ENCODE results near the gene MBTPS1.
"Not testable (repeated sequence)": the region's sequence is repeated elsewhere in the genome, so short reads cannot be mapped to it uniquely, and the experiment has no call there.

The MBTPS1 gene

DNA sequence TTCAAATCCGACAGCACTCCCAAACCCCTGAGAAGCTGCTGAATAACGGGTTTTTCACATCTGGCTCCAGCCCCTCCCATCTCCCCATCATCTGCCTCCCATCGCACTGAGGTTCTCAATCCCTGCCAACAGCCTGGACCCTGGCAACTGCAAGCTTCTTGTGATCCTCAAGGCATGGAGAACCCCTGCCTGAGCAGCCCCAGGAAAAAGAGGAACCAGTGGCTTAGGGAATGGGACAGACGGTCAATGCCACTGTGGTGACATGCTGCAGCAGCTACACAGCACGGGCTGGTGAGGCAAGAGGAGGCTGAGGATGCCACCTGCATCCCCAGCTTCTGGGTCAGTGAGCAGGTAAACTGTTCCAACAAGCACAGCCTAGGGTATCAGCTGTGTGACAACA, 3.3 kb upstream of the MBTPS1 start:
- Mint-ChIP-seq H3K27me3 (ENCODE audit: low read depth) (no peaks in the 10 kb centered on the region), H3K4me3 (no peak overlapping the region), H3K27ac (no peak overlapping the region), H3K9me3 (no peaks in the 10 kb centered on the region), H3K36me3 (ENCODE audit: low read depth) (peaks cover 7% of the 10 kb centered on the region), H3K4me1 (ENCODE audit: low read depth) (peaks cover 13% of the 10 kb centered on the region)
- no peak for DNase-seq (ENCODE audit: low spot score)

DNA sequence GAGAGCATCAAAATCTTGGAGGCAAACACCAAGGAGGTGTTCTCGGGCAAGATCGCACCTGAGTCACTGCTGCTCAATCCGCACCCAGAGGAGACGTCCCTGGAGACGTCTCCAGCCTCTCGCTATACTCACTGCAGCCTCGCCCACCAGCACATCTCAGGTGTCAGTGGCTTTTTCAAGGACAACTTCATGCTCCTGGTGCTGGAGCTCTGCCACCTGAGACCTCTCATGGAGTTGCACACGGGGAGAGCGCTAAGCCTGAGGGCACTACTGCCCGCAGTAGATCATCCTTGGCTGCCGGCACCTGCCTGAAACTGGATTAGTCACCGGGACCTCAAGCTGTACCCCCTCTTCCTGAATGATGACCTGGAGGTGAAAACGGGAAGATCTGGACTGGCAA, 2.6 kb upstream of the MBTPS1 start:
- Mint-ChIP-seq H3K36me3 (ENCODE audit: low read depth) (peaks cover 7% of the 10 kb centered on the region), H3K4me3 (no peak overlapping the region), H3K27me3 (ENCODE audit: low read depth) (no peaks in the 10 kb centered on the region), H3K4me1 (ENCODE audit: low read depth) (peaks cover 14% of the 10 kb centered on the region), H3K27ac (no peak overlapping the region), H3K9me3 (no peaks in the 10 kb centered on the region)
- no peak for DNase-seq (ENCODE audit: low spot score)

GRCh38 chr16:84118315-84118714, 1.6 kb upstream of the MBTPS1 start:
- not testable (repeated sequence) for H3K36me3 Mint-ChIP-seq (ENCODE audit: low read depth); DNase-seq (ENCODE audit: low spot score); H3K9me3 Mint-ChIP-seq; H3K27me3 Mint-ChIP-seq (ENCODE audit: low read depth)
- Mint-ChIP-seq H3K27ac (peak overlapping the region; percentile 7), H3K4me1 (ENCODE audit: low read depth) (peaks cover 17% of the 10 kb centered on the region), H3K4me3 (peak overlapping the region; percentile 60)

DNA sequence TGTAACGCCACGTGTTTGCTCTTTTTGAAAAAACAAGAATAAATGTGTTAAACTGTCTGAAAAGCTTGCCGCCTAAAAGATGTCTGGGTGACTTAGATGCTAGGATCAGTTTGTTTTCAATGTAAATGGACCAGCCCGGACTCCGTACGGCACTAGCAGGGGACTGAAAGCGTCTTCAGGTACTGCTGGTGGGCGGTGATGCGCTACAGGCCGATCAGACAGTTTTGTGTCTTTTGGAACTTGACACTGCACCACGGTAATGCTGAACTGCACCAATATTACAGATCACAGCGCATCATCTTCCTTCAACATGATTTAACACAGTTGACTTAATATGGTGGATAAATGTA, 727 bp upstream of the MBTPS1 start:
- Mint-ChIP-seq H3K9me3 (no peaks in the 10 kb centered on the region), H3K27ac (peak overlapping the region; percentile 88), H3K27me3 (ENCODE audit: low read depth) (no peaks in the 10 kb centered on the region), H3K4me3 (peak overlapping the region; percentile 91), H3K36me3 (ENCODE audit: low read depth) (peaks cover 4% of the 10 kb centered on the region), H3K4me1 (ENCODE audit: low read depth) (peaks cover 17% of the 10 kb centered on the region)
- DNase-seq (ENCODE audit: low spot score), result no peak

DNA sequence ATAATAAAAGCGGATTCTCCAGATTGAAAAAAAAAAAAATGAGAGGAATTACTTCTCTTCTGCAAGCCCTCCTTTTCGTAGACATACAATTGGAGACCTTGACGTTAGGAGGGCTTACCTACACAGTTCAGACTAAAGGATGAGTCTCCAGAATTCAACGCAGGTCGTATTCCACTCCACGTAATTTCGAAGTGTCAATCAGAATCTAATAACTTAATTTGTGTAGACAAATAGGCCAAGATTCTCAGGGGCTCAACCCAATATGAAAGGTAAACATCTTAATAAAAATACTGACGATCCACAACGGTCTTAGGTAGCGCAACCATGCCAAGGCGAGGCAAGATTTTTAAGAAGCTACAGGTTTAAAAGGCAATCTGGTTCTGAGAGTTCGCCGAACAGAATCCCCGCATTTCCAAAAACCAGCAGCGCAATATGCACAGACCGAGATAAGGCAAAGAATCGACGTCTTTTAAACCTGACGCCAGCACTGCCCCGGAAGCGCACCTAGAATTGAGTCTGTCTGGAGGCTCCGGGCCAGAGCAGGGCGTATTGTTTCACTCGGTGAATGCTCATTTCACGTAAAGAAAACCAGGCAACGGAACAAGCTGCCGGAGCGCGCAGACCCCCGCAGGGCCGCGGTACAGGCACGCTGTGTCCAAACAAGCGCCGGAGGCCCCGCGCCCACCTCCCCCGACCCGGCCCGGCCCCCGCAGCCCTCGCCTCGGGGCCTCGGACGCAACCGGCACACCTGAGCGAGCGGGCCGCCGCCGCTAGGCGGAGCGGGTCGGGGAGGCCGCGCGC, 623 bp downstream of the MBTPS1 start:
- Mint-ChIP-seq H3K36me3 (ENCODE audit: low read depth) (peaks cover 2% of the 10 kb centered on the region), H3K4me3 (peak overlapping the region; percentile 92), H3K27ac (peak overlapping the region; percentile 90), H3K4me1 (ENCODE audit: low read depth) (peaks cover 17% of the 10 kb centered on the region), H3K9me3 (no peaks in the 10 kb centered on the region), H3K27me3 (ENCODE audit: low read depth) (no peaks in the 10 kb centered on the region)
- no peak for DNase-seq (ENCODE audit: low spot score)

DNA sequence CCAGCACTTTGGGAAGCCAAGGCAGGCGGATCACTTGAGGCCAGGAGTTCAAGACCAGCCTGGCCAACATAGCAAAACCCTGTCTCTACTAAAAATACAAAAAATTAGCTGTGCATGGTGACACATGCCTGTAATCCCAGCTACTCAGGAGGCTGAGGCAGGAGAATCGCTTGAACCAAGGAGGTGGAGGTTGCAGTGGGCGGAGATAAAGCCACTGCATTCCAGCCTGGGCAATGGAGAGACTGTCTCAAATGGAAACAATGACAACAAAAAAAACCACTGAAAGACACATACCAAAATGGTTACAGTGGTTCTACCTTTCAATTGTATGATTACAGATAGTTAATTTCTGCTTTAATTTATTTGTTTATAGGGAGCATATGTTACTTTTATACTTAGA, 4.8 kb downstream of the MBTPS1 start:
- Mint-ChIP-seq H3K36me3 (ENCODE audit: low read depth) (peaks cover 12% of the 10 kb centered on the region), H3K4me1 (ENCODE audit: low read depth) (peaks cover 12% of the 10 kb centered on the region)
- H3K9me3 Mint-ChIP-seq; H3K27me3 Mint-ChIP-seq (ENCODE audit: low read depth); H3K4me3 Mint-ChIP-seq; H3K27ac Mint-ChIP-seq: not testable (repeated sequence)
- DNase-seq (ENCODE audit: low spot score), result peak; percentile 53

DNA sequence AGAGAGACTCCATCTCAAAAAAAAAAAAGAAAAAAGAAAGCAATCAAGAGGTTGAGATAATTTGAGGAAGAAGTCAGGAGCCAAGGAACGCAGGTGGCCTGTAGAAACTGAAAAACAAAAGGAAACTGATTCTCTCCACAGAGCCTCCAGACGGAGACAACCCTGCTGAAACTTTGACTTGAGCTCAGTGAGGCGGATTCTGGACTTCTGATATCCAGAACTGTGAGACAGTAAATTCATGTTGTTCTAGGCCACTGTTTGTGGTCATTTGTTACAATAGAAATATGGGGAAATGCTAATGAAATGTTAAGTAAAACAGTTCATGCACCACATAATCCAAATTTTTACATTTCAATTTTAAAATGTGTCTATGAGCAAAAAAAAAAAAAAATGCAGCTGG, 5.2 kb downstream of the MBTPS1 start:
- Mint-ChIP-seq H3K27ac (no peak overlapping the region), H3K36me3 (ENCODE audit: low read depth) (peaks cover 12% of the 10 kb centered on the region), H3K9me3 (no peaks in the 10 kb centered on the region), H3K4me1 (ENCODE audit: low read depth) (peaks cover 12% of the 10 kb centered on the region), H3K4me3 (no peak overlapping the region), H3K27me3 (ENCODE audit: low read depth) (no peaks in the 10 kb centered on the region)
- DNase-seq (ENCODE audit: low spot score), result no peak

DNA sequence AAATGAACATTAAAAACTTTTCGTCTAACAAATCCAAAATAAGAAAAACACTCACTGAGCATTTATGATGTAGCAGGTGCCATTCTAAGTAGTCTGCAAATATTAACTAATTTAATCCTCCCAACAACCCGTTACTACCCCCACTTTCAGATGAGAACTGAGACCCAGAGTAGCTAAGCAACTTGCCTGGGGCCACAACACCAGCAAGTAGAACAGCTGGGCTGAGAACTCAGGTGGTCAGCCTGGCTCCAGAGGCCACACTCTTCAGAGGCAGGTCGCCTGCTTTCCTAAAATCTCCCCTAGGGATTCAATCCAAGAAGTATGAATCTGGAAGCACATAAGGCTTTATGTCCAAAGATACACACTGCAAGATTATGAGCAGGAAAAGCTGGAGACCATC, 6.2 kb downstream of the MBTPS1 start:
- H3K4me3 Mint-ChIP-seq, result no peak overlapping the region
- peaks cover 15% of the 10 kb centered on the region for H3K36me3 Mint-ChIP-seq (ENCODE audit: low read depth)
- no peaks in the 10 kb centered on the region for H3K9me3 Mint-ChIP-seq
- no peaks in the 10 kb centered on the region for H3K27me3 Mint-ChIP-seq (ENCODE audit: low read depth)
- DNase-seq (ENCODE audit: low spot score), result no peak
- peaks cover 11% of the 10 kb centered on the region for H3K4me1 Mint-ChIP-seq (ENCODE audit: low read depth)
- no peak overlapping the region for H3K27ac Mint-ChIP-seq

- peaks cover 7% of the 10 kb centered on the region for H3K4me1 Mint-ChIP-seq (ENCODE audit: low read depth)
These were observed 7.0 kb downstream of the MBTPS1 start for GRCh38 chr16:84109598-84110335.

GRCh38 chr16:84107921-84108320, 8.8 kb downstream of the MBTPS1 start:
- peaks cover 17% of the 10 kb centered on the region for H3K36me3 Mint-ChIP-seq (ENCODE audit: low read depth)
- H3K4me1 Mint-ChIP-seq (ENCODE audit: low read depth), result peaks cover 3% of the 10 kb centered on the region
- H3K27ac Mint-ChIP-seq, result no peak overlapping the region
- H3K4me3 Mint-ChIP-seq, result no peak overlapping the region
- H3K27me3 Mint-ChIP-seq (ENCODE audit: low read depth), result no peaks in the 10 kb centered on the region
- no peak for DNase-seq (ENCODE audit: low spot score)
- no peaks in the 10 kb centered on the region for H3K9me3 Mint-ChIP-seq

More at GRCh38 chr16:84109598-84110335, 7.0 kb downstream of the MBTPS1 start:
- no peak overlapping the region for H3K4me3 Mint-ChIP-seq
- no peak for DNase-seq (ENCODE audit: low spot score)
- no peaks in the 10 kb centered on the region for H3K9me3 Mint-ChIP-seq
- peaks cover 17% of the 10 kb centered on the region for H3K36me3 Mint-ChIP-seq (ENCODE audit: low read depth)
- no peaks in the 10 kb centered on the region for H3K27me3 Mint-ChIP-seq (ENCODE audit: low read depth)
- no peak overlapping the region for H3K27ac Mint-ChIP-seq

DNA sequence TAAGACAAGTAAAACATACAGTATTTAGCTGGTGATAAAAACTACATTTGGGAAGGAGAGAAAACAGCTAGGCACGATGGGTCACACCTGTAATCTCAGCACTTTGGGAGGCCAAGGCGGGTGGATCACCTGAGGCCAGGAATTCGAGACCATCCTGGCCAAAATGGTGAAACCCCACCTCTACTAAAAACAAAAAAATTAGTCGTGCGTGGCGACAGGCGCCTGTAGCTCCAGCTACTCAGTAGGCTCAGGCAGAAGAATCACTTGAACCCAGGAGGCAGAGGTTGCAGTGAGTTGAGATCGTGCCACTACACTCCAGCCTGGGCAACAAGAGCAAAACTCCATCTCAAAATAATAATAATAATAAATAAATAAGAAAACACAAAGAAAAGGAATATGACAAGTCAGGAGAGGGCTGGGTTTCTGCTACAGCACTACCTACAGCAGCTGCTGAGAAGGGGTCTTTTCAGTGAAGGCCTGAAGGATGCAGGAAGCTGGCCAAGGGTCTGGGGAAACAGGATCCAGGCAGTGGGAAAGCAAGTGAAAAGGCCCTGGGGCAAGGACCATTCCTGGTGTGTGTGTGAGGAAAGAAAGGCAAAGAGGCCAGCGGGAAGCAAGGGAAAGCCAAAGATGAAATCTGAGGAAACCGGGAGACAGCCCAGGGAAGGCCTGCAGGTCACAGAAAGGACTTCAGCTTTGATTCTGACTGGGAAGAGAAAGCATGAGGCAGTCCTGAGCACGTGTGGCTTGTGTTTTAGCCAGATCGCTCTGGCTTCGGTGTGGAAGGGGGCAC, 10.6 kb downstream of the MBTPS1 start:
- no peaks in the 10 kb centered on the region for H3K9me3 Mint-ChIP-seq

GRCh38 chr16:84105301-84105815, 11.4 kb downstream of the MBTPS1 start:
- Mint-ChIP-seq H3K4me3 (no peak overlapping the region), H3K27me3 (ENCODE audit: low read depth) (no peaks in the 10 kb centered on the region), H3K36me3 (ENCODE audit: low read depth) (peaks cover 19% of the 10 kb centered on the region), H3K4me1 (ENCODE audit: low read depth) (peaks cover 5% of the 10 kb centered on the region), H3K27ac (no peak overlapping the region), H3K9me3 (no peaks in the 10 kb centered on the region)
- DNase-seq (ENCODE audit: low spot score), result no peak

More for the DNA sequence above, 10.6 kb downstream of the MBTPS1 start:
- peaks cover 5% of the 10 kb centered on the region for H3K4me1 Mint-ChIP-seq (ENCODE audit: low read depth)
- H3K4me3 Mint-ChIP-seq, result no peak overlapping the region
- H3K27me3 Mint-ChIP-seq (ENCODE audit: low read depth), result no peaks in the 10 kb centered on the region
- no peak overlapping the region for H3K27ac Mint-ChIP-seq
- DNase-seq (ENCODE audit: low spot score), result no peak
- peaks cover 21% of the 10 kb centered on the region for H3K36me3 Mint-ChIP-seq (ENCODE audit: low read depth)

GRCh38 chr16:84104231-84104630, 12.5 kb downstream of the MBTPS1 start:
- Mint-ChIP-seq H3K4me3 (no peak overlapping the region), H3K27me3 (ENCODE audit: low read depth) (no peaks in the 10 kb centered on the region), H3K27ac (no peak overlapping the region), H3K9me3 (no peaks in the 10 kb centered on the region), H3K4me1 (ENCODE audit: low read depth) (peaks cover 10% of the 10 kb centered on the region), H3K36me3 (ENCODE audit: low read depth) (peaks cover 17% of the 10 kb centered on the region)
- DNase-seq (ENCODE audit: low spot score), result no peak

DNA sequence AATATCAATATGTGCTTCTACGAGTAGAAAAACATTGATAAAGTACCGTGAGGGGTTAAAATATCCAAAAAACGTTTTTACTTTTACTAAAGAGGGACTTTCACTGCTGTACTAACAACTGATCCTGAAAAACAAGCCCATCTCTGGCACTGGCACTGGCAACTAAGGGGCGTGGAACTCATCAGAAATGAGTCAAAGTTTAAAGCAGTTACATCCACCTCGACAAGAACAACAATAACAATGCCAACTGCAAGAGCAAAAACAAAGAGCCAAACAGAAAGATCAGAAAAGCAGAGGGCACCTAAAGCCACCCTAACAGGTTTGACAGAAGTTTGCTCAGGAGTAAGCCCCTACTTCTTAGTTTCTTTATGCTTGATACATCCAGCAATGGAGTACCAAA, 13.1 kb downstream of the MBTPS1 start:
- H3K4me3 Mint-ChIP-seq, result no peak overlapping the region

More for the DNA sequence above, 13.1 kb downstream of the MBTPS1 start:
- DNase-seq (ENCODE audit: low spot score), result no peak
- Mint-ChIP-seq H3K4me1 (ENCODE audit: low read depth) (peaks cover 14% of the 10 kb centered on the region), H3K27me3 (ENCODE audit: low read depth) (no peaks in the 10 kb centered on the region), H3K36me3 (ENCODE audit: low read depth) (peaks cover 19% of the 10 kb centered on the region), H3K9me3 (no peaks in the 10 kb centered on the region), H3K27ac (no peak overlapping the region)

Data from T-helper 2 cell treated with Interferon-gamma antibody and Interleukin-4, amounts not matched to agents 5 μg/mL and 100 μg/mL, for 36 hours (primary cell).